Measurements from ENCODE around the gene HOXA5. TPM values are rescaled to one million over a fixed set of nuclear protein-coding genes. Genes with fewer than 3 reads are reported as not detected.

The HOXA5 gene
- total RNA-seq, 1 donor from 2014 or later, result not detected

- no peak for TF ChIP-seq CTCF (IDR thresholded peaks at IDR 0.05; ENCODE audit: partially characterized antibody, unreplicated experiment)
- Mint-ChIP-seq H3K4me3 (ENCODE audit: unreplicated experiment) (no peak overlapping the region), H3K9me3 (ENCODE audit: unreplicated experiment) (peaks cover 5% of the 10 kb centered on the region), H3K36me3 (ENCODE audit: unreplicated experiment) (no peaks in the 10 kb centered on the region), H3K27ac (ENCODE audit: unreplicated experiment) (no peak overlapping the region), H3K27me3 (ENCODE audit: unreplicated experiment) (peaks cover 40% of the 10 kb centered on the region), H3K4me1 (ENCODE audit: low read depth, unreplicated experiment) (no peaks in the 10 kb centered on the region)
- DNase-seq, result no peak
These were observed 9.9 kb downstream of the HOXA5 start for GRCh38 chr7:27133409-27134231.

- peaks cover 36% of the 10 kb centered on the region for H3K27me3 Mint-ChIP-seq (ENCODE audit: unreplicated experiment)
- no peaks in the 10 kb centered on the region for H3K36me3 Mint-ChIP-seq (ENCODE audit: unreplicated experiment)
- no peak for DNase-seq
These were observed 10.5 kb downstream of the HOXA5 start for GRCh38 chr7:27132978-27133377.

GRCh38 chr7:27132214-27132613 lies 11.3 kb downstream of the HOXA5 start:
- TF ChIP-seq CTCF (IDR thresholded peaks at IDR 0.05; ENCODE audit: partially characterized antibody, unreplicated experiment), result no peak
- no peaks in the 10 kb centered on the region for H3K36me3 Mint-ChIP-seq (ENCODE audit: unreplicated experiment)
- no peak for DNase-seq
- no peaks in the 10 kb centered on the region for H3K4me1 Mint-ChIP-seq (ENCODE audit: low read depth, unreplicated experiment)
- H3K27me3 Mint-ChIP-seq (ENCODE audit: unreplicated experiment), result peaks cover 36% of the 10 kb centered on the region
- peaks cover 5% of the 10 kb centered on the region for H3K9me3 Mint-ChIP-seq (ENCODE audit: unreplicated experiment)
- H3K27ac Mint-ChIP-seq (ENCODE audit: unreplicated experiment), result no peak overlapping the region
- H3K4me3 Mint-ChIP-seq (ENCODE audit: unreplicated experiment), result no peak overlapping the region

More at GRCh38 chr7:27132978-27133377, 10.5 kb downstream of the HOXA5 start:
- no peak for TF ChIP-seq CTCF (IDR thresholded peaks at IDR 0.05; ENCODE audit: partially characterized antibody, unreplicated experiment)
- Mint-ChIP-seq H3K27ac (ENCODE audit: unreplicated experiment) (no peak overlapping the region), H3K9me3 (ENCODE audit: unreplicated experiment) (peaks cover 5% of the 10 kb centered on the region), H3K4me1 (ENCODE audit: low read depth, unreplicated experiment) (no peaks in the 10 kb centered on the region), H3K4me3 (ENCODE audit: unreplicated experiment) (no peak overlapping the region)

- Mint-ChIP-seq H3K4me3 (ENCODE audit: unreplicated experiment) (peak overlapping the region; percentile 69), H3K27me3 (ENCODE audit: unreplicated experiment) (peaks cover 35% of the 10 kb centered on the region)
- TF ChIP-seq CTCF (IDR thresholded peaks at IDR 0.05; ENCODE audit: partially characterized antibody, unreplicated experiment), result no peak
These were observed 12.1 kb downstream of the HOXA5 start for GRCh38 chr7:27131390-27131819.

More at GRCh38 chr7:27131390-27131819, 12.1 kb downstream of the HOXA5 start:
- no peak for DNase-seq
- Mint-ChIP-seq H3K4me1 (ENCODE audit: low read depth, unreplicated experiment) (no peaks in the 10 kb centered on the region), H3K9me3 (ENCODE audit: unreplicated experiment) (peaks cover 5% of the 10 kb centered on the region), H3K36me3 (ENCODE audit: unreplicated experiment) (no peaks in the 10 kb centered on the region), H3K27ac (ENCODE audit: unreplicated experiment) (no peak overlapping the region)

Data from glutamatergic neuron (in vitro differentiated cells).